HG03378 (cell line): ENCODE measurements around the gene ZNF440.
"Not testable (repeated sequence)": the region's sequence is repeated elsewhere in the genome, so short reads cannot be mapped to it uniquely, and the experiment has no call there.

ENCODE experiments used
- ATAC-seq: cut with Tn5 transposase; IDR thresholded peaks from one replicate; pipeline ENCODE4 v1.9.1; 2021; ENCODE audit warnings: mild to moderate bottlenecking, moderate library complexity; ENCODE audit not compliant: unreplicated experiment

ZNF440 gene

DNA sequence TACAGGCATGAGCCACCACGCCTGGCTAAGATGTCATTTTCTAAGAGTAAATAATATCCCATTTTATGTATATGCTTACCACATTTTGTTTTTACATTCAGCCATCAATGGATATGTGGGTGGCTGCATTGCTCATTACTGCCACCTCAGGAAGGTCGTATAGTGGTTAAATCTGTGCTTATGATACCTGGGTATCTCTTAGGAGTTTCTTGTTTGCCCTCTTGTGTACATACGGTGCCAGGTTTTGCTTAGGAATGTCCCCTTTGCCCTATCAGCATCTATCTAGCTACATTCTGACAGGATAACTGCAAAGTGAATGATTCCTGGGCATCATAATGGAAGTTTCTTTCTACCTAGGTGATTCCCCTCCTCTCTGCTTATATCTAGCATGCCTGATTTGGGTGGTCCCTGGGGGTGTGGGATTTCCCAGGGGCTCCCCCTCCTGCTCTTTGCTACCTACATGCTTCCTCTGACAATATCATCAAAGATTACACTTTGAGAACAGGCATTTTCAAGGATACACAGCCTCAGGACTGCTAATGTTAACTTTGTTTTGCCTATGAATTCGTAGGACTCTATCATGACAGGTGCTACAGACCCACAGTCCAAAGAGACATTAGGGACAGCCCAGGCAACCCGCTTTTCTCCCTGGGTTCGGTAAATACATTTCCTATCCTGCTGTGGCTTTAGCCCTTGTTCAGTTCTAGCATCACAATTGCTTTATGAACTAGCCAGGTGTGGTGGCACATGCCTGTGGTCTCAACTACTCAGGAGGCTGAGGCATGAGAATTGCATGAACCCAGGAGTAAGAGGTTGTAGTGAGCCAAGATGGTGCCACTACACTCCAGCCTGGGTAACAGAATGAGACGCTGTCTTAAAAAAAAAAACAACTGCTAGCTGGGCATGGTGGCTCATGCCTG lies 15.1 kb downstream of the ZNF440 start:
- ATAC-seq: not testable (repeated sequence)

DNA sequence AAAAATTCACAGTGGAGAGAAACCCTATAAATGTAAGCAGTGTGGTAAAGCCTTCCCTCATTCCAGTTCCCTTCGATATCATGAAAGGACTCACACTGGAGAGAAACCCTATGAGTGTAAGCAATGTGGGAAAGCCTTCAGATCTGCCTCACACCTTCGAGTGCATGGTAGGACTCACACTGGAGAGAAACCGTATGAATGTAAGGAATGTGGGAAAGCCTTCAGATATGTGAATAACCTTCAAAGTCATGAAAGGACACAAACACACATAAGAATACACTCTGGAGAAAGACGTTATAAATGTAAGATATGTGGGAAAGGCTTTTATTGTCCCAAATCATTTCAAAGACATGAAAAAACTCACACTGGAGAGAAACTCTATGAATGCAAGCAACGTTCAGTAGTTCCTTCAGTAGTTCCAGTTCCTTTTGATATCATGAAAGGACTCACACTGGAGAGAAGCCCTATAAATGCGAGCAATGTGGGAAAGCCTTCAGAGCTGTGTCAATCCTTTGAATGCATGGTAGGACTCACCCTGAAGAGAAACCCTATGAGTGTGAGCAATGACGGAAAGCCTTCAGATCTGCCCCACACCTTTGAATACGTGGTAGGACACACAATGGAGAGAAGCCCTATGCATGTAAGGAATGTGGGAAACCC lies 18.3 kb downstream of the ZNF440 start:
- ATAC-seq: no peak

DNA sequence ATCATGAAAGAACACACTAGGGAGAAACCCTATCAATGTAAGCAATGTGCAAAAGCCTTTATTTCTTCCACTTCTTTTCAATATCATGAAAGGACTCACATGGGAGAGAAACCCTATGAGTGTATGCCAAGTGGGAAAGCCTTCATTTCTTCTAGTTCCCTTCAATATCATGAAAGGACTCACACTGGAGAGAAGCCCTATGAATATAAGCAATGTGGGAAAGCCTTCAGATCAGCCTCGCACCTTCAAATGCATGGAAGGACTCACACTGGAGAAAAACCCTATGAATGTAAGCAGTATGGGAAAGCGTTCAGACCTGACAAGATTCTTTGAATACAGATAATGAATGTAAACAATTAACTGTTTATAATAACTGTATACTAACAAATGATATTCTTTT lies 19.5 kb downstream of the ZNF440 start:
- no peak for ATAC-seq

DNA sequence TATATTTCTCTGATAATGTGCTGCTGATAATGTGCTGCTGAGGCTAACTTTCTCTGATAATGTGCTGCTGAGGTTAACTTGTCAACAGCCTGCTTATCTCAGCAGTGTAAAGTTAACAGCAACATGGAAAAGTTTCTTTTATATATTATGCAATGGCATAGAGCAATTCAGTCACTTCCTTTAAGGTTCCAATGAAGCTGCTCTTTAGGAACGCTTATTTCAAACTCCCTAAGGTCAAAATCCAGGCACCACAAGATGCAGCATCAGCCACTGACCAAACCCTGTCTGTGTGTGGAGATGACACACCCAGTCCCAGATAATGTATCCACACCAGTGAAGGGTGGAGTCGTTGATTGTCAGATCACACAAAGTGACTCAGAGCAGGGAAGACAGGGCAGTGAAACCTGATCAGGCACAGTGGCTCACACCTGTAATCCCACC lies 21.6 kb downstream of the ZNF440 start:
- ATAC-seq: not testable (repeated sequence)

DNA sequence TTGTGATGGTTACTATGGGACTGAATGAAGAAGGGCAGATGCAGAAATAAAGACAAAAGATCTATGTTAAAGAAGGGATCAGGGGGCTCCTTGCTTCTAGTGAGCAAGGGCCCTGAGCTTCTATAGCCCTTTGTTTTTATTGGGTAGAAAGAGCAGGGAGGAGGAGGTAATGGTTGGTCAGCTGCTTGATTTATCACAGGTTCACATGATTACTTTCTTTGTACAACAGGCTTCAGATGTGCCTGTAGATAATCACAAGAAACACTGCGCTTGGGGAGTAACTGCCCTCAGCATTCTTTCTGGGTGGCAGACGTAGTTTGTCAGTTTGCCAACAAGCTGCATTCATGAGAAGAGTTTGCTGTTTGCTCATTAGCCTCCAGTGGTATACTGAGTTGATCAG lies 29.6 kb downstream of the ZNF440 start:
- no peak for ATAC-seq

DNA sequence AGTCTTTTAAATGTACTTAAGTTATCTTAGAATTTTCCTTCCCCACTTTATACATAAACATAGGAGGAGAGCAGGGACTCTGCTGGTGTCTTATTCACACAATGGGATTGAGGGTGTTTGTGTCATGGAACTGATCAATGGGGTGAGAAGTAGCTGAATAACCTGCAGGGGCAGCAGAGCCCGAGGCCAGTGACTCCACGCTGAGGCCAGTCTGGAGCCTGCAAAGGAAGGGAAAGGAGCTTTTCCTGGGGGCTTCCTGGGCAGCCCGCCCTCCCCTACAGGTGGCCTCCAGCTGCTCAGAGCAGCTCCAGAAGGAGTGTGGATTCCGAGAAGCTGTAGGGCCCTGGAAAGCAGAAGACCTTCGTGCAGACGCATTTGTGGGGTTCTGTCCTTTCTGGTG lies 33.5 kb downstream of the ZNF440 start:
- not testable (repeated sequence) for ATAC-seq

DNA sequence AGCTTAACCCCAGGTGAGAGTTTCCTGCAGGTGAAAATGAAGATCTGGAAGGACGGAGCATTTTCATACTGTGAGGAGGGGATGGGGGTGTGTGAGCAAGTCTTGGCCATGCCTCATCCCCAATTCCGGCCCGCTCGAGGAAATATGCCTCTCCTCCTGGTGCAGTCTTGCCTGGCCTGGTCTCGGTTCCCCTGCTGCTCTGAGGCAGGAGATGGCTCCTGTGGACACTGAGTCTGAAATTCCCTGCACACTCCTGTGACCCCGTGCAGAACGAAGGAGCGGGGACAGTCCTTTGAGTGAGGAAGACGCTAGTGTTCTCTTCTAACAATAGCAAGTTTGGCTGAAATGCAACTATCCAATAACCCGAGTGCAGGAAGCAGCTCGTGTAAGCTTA lies 34.1 kb downstream of the ZNF440 start:
- no peak for ATAC-seq

DNA sequence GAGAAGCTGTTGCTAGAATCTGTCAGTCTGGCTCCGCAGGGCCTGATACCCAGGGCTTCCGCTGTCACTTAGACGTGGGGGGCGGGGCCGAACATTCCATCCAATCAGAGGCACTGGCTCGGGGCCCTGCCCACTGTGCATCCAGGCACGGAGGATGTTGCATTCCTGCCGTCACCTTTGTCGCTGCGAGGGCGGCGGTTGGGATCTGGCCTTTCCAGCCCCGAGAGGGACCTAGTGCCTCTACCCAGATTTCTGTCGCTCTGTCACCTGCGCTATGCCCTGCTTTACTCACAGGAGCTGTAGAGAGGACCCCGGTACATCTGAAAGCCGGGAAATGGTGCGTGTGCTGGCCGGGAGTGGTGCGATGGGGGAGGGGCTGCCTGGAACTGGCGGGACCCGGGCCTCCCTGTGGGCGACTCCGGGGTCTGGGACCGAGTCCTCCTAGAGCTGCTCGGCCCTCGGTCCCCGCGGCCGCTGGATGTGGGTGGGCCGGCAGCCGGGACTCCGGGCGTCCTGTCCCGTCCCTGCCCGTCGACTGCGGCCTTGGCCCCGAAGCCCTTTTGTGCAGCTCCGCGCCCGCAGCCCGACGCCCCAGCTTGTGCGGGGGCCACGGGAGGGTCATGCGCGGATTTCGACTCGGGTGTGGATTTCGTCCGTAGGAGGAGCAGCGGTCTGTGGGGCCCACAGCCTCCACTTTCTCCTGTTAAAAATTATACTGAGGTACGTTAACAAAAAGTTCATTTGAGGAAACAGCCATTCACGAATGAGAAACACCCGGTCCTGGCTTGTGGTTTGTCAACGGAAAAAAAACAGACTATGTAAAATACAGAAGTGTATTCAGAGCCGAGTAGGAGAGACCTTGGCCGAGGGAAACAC lies 34.8 kb downstream of the ZNF440 start, which contains the start of gene ZNF439:
TSS of gene ZNF439 (plus strand) at position 133 of the 876 bp plus-strand sequence. CDS start at position 275, 142 bp downstream.
- ATAC-seq: peak; percentile 53

DNA sequence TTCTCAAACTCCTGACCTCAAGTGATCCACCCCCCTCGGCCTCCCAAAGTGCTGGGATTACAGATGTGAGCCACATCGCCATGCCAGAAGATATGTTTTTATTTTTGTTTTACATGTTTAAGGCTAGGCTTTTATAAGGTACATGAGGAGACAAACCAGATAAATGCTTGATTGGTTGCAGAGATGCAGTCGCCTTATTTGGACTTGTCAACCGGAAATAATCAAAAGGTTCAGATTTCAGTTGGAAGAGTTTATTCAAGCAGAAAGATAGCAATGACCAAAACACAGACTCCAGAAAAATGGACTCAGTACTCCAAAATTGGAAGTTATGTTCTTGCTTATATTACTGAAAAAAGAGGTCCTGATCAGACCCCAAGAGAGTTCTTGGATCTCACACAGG lies 36.2 kb downstream of the ZNF440 start:
- not testable (repeated sequence) for ATAC-seq

DNA sequence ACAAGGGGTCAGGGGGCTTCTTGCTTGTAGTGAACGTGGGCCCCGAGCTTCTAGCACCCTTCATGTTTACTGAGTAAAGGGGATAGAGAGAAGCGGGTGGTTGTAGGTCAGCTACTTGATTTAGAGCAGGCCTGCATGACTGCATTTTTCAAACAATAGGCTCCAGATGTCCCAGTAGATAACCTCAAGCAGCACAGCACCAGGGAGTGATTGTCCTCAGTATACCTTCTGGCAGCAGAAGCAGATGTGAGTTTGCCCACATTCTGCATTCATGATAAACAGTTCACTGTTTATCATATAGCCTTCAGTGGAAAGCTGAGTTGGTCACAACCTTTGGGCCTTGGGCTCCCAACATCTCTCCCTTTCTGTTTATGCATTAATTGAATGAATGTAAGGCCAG lies 39.3 kb downstream of the ZNF440 start:
- no peak for ATAC-seq

DNA sequence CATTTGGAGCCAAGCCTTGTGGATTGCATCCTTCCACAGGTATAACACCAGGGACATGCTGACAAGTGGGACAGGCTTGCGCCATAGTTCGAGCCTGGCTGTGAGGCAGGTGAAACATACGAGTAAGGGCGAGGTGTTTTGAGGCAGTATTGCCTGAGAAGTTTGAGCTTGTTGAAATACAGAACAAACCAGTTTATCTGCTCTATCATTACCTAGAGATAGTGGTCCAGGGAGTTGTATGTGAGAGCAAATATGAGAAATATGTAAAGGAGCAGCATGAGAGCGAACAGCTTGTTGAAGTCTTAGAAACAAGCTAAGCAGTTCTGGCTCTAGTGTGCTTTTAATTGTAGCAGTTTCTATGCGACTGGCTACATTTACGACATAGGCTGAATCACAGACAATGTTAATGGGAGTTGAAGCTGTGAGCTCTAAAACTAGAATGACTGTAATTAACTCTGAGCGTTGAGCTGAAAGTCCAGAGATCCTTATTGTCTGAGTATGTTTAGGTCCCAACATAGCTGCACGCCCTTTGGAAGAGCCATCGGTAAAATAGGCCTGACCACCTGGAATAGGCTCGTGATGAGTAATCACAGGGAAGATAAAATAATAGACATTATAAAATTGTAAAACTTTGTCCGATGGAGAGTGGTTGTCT lies 42.6 kb downstream of the ZNF440 start:
- ATAC-seq: no peak

DNA sequence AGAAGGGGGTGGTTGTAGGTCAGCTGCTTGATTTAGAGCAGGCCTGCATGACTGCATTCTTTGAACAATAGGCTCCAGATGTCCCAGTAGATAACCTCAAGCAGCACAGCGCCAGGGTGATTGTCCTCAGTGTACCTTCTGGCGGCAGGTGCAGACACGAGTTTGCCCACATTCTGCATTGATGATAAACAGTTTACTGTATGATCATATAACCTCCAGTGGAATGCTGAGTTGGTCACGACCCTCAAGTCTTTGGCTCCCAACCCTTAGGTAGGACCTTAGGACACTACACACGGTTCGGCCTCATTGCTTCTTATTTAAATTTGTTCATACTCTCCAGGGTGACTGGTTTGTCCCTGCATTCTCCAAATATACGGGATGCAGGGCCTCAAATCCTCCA lies 46.6 kb downstream of the ZNF440 start:
- no peak for ATAC-seq

DNA sequence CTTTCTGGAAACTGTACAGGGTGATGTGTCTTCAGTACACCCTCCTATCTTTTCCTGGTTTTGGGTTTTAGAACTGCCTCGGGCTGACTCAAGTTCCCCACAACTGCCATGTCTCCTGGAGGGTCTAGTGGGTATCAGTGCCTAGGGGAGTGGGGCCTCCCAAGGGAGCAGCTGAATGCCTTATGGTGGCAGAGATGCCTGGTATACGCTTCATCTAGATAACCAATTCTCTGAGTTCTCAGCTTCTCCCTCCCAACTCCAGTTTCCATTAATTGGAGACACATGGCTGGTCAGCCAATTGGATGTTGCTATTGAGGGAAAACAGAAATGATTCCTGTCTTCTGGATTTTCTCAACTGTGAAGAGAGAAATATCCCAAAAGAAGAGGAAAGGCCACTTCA lies 47.2 kb downstream of the ZNF440 start:
- no peak for ATAC-seq

DNA sequence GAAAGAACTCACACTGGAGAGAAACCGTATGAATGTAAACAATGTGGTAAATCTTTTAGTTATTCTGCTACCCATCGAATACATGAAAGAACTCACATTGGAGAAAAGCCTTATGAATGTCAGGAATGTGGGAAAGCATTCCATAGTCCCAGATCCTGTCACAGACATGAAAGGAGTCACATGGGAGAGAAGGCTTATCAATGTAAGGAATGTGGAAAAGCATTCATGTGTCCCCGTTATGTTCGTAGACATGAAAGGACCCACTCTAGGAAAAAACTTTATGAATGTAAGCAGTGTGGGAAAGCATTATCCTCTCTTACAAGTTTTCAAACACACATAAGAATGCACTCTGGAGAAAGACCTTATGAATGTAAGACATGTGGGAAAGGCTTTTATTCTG lies 53.7 kb downstream of the ZNF440 start:
- ATAC-seq: not testable (repeated sequence)

DNA sequence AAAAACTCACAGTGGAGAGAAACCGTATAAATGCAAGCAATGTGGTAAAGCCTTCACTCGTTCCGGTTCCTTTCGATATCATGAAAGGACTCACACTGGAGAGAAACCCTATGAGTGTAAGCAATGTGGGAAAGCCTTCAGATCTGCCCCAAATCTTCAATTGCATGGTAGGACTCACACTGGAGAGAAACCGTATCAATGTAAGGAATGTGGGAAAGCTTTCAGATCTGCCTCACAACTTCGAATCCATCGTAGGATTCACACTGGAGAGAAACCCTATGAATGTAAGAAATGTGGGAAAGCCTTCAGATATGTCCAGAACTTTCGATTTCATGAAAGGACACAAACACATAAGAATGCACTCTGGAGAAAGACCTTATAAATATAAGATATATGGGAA lies 54.1 kb downstream of the ZNF440 start:
- no peak for ATAC-seq

DNA sequence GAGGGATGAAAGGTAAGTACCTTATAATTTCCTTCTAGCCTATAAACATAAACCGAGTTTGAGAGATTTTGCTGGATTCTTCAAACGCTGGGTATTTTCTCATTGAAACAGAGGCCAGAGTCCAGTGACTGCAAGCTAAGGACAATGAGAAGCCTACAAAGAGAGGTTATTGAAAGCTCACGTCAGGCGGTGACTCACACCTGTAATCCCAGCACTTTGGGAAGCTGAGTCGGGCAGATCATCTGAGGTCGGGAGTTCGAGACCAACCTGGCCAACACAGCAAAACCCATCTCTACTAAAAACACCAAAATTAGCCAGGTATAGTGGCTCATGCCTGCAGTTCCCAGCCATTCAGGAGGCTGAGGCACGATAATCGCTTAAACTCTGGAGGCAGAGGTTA lies 58.6 kb downstream of the ZNF440 start:
- ATAC-seq: no peak

DNA sequence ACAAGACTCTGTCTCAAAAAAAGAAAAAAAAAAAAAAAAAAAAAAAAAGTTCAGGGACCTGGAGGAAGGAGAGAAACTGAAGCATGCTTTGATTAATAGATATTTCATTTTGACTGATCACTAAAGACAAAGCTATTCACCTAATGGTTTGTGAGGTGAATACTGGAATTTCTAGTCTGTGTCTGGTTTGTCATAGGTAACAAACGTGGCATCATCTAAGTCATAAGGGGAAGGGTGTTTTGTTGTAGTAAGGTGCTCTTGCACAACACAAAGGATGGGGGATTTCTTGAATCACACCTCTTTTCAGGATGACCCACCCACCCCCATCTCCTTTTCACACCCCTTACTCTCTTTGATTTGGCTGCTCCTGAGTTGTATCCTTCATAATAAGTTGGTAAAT lies 59.7 kb downstream of the ZNF440 start:
- no peak for ATAC-seq

DNA sequence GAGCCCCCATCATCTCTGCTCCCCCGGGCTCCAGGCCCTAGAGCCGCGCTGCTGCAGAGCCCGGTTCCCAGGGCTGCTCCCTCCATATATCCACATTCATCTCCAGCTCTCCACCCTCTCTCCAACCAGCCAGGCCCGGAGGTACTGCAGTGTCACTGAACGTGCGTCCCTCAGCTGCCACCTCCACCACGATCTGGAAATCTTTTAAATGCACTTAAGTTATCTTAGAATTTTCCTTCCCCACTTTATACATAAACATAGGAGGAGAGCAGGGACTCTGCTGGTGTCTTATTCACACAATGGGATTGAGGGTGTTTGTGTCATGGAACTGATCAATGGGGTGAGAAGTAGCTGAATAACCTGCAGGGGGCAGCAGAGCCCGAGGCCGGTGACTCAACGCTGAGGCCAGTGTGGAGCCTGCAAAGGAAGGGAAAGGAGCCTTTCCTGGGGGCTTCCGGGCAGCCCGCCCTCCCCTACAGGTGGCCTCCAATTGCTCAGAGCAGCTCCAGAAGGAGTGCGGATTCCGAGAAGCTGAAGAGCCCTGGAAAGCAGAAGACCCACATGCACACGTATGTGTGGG lies 65.7 kb downstream of the ZNF440 start:
- not testable (repeated sequence) for ATAC-seq

DNA sequence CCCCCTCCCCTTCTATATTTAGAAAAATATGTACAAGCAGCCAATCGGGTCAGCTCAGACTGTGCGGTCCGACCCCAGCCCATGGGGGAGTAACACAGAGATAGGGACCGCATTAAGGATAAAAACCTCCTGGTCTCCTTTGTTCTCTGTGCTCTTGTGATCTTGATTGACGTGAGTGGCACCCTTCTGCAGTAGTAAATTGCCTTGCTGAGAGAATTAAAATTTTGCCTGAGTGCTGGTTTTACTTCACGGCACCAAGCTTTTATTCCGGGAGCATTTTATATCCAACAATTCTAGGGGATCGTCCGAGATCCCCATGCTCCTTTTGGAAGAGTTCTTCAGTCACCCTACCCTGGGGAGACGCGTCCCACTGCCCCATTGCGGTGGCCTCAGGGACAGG lies 66.5 kb downstream of the ZNF440 start:
- no peak for ATAC-seq

DNA sequence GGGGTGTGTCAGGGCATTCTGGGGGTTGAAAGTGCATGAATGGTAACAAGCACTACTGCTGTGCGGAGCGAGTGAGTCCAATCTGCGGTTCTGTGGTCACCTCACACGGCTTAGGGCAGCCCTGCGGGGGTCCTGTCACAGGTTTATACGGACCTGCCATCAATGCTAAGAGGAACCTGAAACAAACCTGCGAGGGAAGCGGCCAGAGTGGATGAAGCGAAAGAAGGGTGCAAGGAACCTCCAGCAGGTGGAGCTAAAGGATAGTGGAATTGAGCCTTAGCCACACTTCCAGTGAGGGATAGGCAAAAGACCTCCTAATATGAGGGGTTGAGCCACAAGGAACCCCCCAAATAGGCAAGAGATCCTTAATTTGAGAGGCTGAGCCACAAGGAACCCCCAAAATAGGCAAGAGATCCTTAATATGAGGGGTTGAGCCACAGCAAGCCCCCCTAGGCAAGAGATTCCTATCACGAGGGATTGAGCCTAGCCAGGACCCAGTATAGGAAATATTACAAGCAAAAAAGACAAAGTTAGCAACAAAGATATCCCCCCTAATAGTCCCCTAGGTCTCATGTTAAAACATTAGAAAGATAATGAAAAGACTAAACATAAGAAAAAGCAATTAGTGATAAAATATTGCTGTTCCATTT lies 67.2 kb downstream of the ZNF440 start:
- no peak for ATAC-seq
